Mammary epithelial cell (primary cell): ENCODE measurements around the gene PXDC1.

Experiments used
- CTCF ChIP-seq, 2 donors: IDR thresholded peaks in 1 of 2; conservative IDR thresholded peaks in 1 of 2; 2 replicates each; pipeline ENCODE4 v1.5.1; 2011 to 2012; ENCODE audit warnings: inconsistent platforms in 2 of 2, low read length in 2 of 2, mild to moderate bottlenecking in 2 of 2, control low read depth in 1 of 2, low read depth in 1 of 2; ENCODE audit not compliant: insufficient read depth in 1 of 2; ENCODE audit errors: extremely low read depth in 1 of 2
- EZH2 ChIP-seq: IDR thresholded peaks from 2 replicates; pipeline ENCODE4 v1.6.1; 2012; ENCODE audit warnings: low read length, inconsistent platforms, borderline replicate concordance

GRCh38 chr6:3727593-3728108 lies 23.9 kb downstream of the PXDC1 start:
- no peak for TF ChIP-seq CTCF (conservative IDR thresholded peaks at IDR 0.05 in 1 of 2, IDR thresholded peaks at IDR 0.05 in 1 of 2; ENCODE audit: extremely low read depth in 1 of 2, insufficient read depth in 1 of 2, low read depth in 1 of 2, low read length in 2 of 2)
- no peak for TF ChIP-seq EZH2
